Gastrocnemius medialis (tissue), 4 donors: ENCODE measurements around the gene LPCAT1. TPM values are rescaled to one million over a fixed set of nuclear protein-coding genes. Genes with fewer than 3 reads are reported as not detected.

Experiments used
- ATAC-seq, 2 donors: fragments of 150-250 bp; one replicate each; pipeline ENCODE4 v1.9.1; 2016
- DNase-seq, 2 donors: peaks; one replicate each; pipeline ENCODE4 v3.0.0-alpha.2; 2019
- H3K27ac ChIP-seq, 4 donors: fragments of 200-600 bp; sonication (generic); 1 replicate in 1 of 4; 2 replicates in 3 of 4; pipeline ENCODE4 v1.5.1; 2016 to 2018; ENCODE audit warnings: mild to moderate bottlenecking in 2 of 4, moderate library complexity in 1 of 4
- H3K27me3 ChIP-seq, 3 donors: fragments of 200-600 bp; sonication (generic) in 2 of 3; 1 replicate in 1 of 3; 2 replicates in 2 of 3; pipeline versions ENCODE4 v1.5.1 to v1.6.0; 2016 to 2019; ENCODE audit warnings: mild to moderate bottlenecking in 1 of 3, moderate library complexity in 1 of 3
- H3K36me3 ChIP-seq, 2 donors: fragments of 200-600 bp; sonication (generic) in 1 of 2; one replicate each; pipeline ENCODE4 v1.5.1; 2017 to 2018
- H3K4me1 ChIP-seq, 2 donors: fragments of 200-600 bp; sonication (generic) in 1 of 2; one replicate each; pipeline ENCODE4 v1.5.1; 2016 to 2017; ENCODE audit warnings: mild to moderate bottlenecking in 2 of 2
- H3K4me3 ChIP-seq, 4 donors: fragments of 200-600 bp; sonication (generic) in 3 of 4; 1 replicate in 1 of 4; 2 replicates in 3 of 4; pipeline ENCODE4 v1.5.1; 2016 to 2019; ENCODE audit warnings: mild to moderate bottlenecking in 2 of 4
- H3K9me3 ChIP-seq, 3 donors: fragments of 200-600 bp; sonication (generic) in 2 of 3; 1 replicate in 1 of 3; 2 replicates in 2 of 3; pipeline ENCODE4 v1.5.1; 2016 to 2019
- POLR2A ChIP-seq, 2 donors: fragments of 450-650 bp; IDR thresholded peaks; one replicate each; pipeline ENCODE4 v1.6.1; 2017; ENCODE audit warnings: antibody characterized with exemption in 2 of 2, mild to moderate bottlenecking in 2 of 2, moderate library complexity in 2 of 2
- in situ Hi-C, 4 donors: fragments of 200-750 bp; cut with MboI; loops; one replicate each; pipeline versions ENCODE4 v1.15.0 to v1.8.0; 2017; ENCODE audit warnings: low sequenced_read_pairs in 4 of 4
- intact Hi-C: fragments of 100-400 bp; cut with DNase I; formaldehyde crosslinking; loops from one replicate; pipeline ENCODE4 v1.15.1; 2023; ENCODE audit warnings: low total_unique reads
- total RNA-seq, 4 donors: library from RNA; depleted of rRNA; stranded (reverse); fragments of >200 nt; gene quantifications; one replicate each; pipeline versions ENCODE4 v1.1.0 to v1.2.3, GENCODE V29; 2016
- TF ChIP-seq, protein P1 (sequence below), 5 experiments: fragments of 450-650 bp in 3 of 5; fragments of 200-600 bp in 2 of 5; sonication (generic) in 2 of 5; IDR thresholded peaks in 4 of 5; conservative IDR thresholded peaks in 1 of 5; 1 replicate in 4 of 5; 2 replicates in 1 of 5; pipeline ENCODE4 v1.5.1; 2016 to 2019; ENCODE audit warnings: antibody characterized with exemption in 5 of 5, mild to moderate bottlenecking in 3 of 5, moderate library complexity in 3 of 5

Gene LPCAT1
- total RNA-seq, 4 donors from 2014 or later: 1.4 to 9.2 (median 4.2) TPM

DNA sequence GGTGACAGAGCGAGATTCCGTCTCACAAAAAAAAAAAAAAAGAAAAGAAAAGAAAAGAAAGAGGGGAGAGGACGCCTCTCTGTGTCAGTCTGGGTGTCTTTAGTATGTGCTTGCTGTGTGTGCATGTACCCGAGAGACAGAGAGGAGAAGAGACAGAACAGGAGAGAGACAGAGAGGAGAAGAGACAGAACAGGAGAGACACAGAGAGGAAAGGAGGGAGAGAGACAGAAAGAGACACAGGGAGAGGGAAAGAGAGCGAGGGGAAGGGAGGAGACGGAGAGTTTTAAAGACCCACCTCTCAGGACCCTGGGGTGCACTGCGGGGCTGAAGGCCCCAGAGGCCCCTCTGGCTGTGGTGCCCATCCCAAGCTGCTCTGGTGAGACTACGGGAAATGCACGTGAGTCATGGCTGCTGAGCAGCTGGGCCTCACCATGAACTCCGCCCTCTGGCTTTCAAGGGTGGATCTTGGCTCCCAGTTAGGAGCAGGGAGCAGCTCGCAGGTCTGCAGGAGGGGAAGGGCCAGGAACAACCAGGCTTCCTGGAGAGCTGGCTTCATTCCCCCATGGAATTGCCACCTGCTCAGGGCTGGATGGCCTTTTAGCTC is 86.4 kb downstream of the LPCAT1 start:
- in situ Hi-C loops: no loop called here
- H3K36me3 ChIP-seq: no peaks in the 10 kb centered on the region
- TF ChIP-seq, protein P1, sequence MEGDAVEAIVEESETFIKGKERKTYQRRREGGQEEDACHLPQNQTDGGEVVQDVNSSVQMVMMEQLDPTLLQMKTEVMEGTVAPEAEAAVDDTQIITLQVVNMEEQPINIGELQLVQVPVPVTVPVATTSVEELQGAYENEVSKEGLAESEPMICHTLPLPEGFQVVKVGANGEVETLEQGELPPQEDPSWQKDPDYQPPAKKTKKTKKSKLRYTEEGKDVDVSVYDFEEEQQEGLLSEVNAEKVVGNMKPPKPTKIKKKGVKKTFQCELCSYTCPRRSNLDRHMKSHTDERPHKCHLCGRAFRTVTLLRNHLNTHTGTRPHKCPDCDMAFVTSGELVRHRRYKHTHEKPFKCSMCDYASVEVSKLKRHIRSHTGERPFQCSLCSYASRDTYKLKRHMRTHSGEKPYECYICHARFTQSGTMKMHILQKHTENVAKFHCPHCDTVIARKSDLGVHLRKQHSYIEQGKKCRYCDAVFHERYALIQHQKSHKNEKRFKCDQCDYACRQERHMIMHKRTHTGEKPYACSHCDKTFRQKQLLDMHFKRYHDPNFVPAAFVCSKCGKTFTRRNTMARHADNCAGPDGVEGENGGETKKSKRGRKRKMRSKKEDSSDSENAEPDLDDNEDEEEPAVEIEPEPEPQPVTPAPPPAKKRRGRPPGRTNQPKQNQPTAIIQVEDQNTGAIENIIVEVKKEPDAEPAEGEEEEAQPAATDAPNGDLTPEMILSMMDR (IDR thresholded peaks at IDR 0.05 in 4 of 5, conservative IDR thresholded peaks at IDR 0.05 in 1 of 5): no peak

DNA sequence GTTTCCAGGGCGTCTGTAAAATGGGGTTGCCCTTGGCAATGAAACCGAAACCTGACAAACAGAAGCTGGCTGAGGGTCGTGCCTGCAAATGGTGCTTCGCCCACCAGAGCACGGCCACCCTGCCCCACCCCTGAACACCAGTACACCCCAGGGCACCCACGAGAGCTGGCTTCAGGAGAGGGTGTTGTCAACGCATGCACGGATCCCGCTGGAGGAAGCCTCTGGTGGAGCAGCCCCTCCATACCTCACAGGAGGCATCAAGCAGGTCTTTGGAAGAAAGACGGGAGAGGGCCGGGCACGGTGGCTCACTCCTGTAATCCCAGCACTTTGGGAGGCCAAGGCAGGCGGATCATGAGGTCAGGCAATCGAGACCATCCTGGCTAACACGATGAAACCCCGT is 87.1 kb downstream of the LPCAT1 start:
- H3K27ac ChIP-seq: no peak overlapping the region
- H3K27me3 ChIP-seq: peaks cover 0 to 5% (median 2%) of the 10 kb centered on the region in 3 donors
- H3K4me3 ChIP-seq: no peak overlapping the region
- intact Hi-C loops: no loop called here
- no peaks in the 10 kb centered on the region for H3K4me1 ChIP-seq
- in situ Hi-C loops: no loop called here
- ATAC-seq (no peak), DNase-seq (no peak)
- no peak for TF ChIP-seq POLR2A (IDR thresholded peaks at IDR 0.05)
- TF ChIP-seq, protein P1 (IDR thresholded peaks at IDR 0.05 in 4 of 5, conservative IDR thresholded peaks at IDR 0.05 in 1 of 5): no peak
- no peaks in the 10 kb centered on the region for H3K36me3 ChIP-seq
- no peaks in the 10 kb centered on the region for H3K9me3 ChIP-seq

More for the DNA sequence above, 86.4 kb downstream of the LPCAT1 start:
- peaks cover 5 to 8% (median 7%) of the 10 kb centered on the region in 3 donors for H3K27me3 ChIP-seq
- ATAC-seq (no peak), DNase-seq (no peak)
- H3K27ac ChIP-seq: no peak overlapping the region
- no peaks in the 10 kb centered on the region for H3K4me1 ChIP-seq
- no peak overlapping the region for H3K4me3 ChIP-seq
- intact Hi-C loops: no loop called here
- H3K9me3 ChIP-seq: no peaks in the 10 kb centered on the region

- TF ChIP-seq, protein P1 (IDR thresholded peaks at IDR 0.05 in 4 of 5, conservative IDR thresholded peaks at IDR 0.05 in 1 of 5): no peak
- TF ChIP-seq POLR2A (IDR thresholded peaks at IDR 0.05): no peak
- DNase-seq (no peak), ATAC-seq (no peak)
- in situ Hi-C loops (no loop called here), intact Hi-C loops (no loop called here)
- Histone ChIP-seq H3K27me3 (peaks cover 0 to 5% (median 0%) of the 10 kb centered on the region in 3 donors), H3K36me3 (no peaks in the 10 kb centered on the region), H3K9me3 (no peaks in the 10 kb centered on the region), H3K4me1 (no peaks in the 10 kb centered on the region), H3K27ac (no peak overlapping the region), H3K4me3 (no peak overlapping the region)
These were observed 87.7 kb downstream of the LPCAT1 start for GRCh38 chr5:1436036-1436435.

DNA sequence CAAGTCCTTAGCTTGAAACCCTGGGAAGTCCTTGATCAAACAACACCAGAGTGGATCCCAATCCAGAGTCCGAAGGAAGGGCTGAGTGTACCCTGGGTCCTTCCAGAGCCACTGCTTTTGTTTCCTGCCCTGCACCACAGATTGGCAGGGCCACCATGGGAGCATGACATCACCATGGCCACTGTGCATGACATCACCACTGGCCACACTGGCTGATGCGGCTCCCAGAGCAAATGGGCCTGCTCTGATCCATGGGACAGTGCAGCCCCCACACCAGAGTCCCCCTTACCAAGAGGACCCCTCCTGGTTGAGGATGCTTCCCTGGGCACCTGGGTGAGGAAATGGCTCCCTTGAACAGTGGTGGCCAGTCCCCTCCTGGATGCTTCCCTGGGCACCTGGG is 88.4 kb downstream of the LPCAT1 start:
- no peak overlapping the region for H3K4me3 ChIP-seq
- no peak for ATAC-seq
- no peak overlapping the region for H3K27ac ChIP-seq
- H3K9me3 ChIP-seq: no peaks in the 10 kb centered on the region
- in situ Hi-C loops: no loop called here
- no peaks in the 10 kb centered on the region for H3K4me1 ChIP-seq
- H3K27me3 ChIP-seq: peaks cover 0 to 5% (median 0%) of the 10 kb centered on the region in 3 donors
- intact Hi-C loops: no loop called here
- DNase-seq: no peak
- TF ChIP-seq POLR2A (IDR thresholded peaks at IDR 0.05): no peak
- TF ChIP-seq, protein P1 (IDR thresholded peaks at IDR 0.05 in 4 of 5, conservative IDR thresholded peaks at IDR 0.05 in 1 of 5): no peak
- no peaks in the 10 kb centered on the region for H3K36me3 ChIP-seq

GRCh38 chr5:1432296-1432695 is 91.5 kb downstream of the LPCAT1 start:
- no peak for ATAC-seq
- in situ Hi-C loops: no loop called here

More at GRCh38 chr5:1432296-1432695, 91.5 kb downstream of the LPCAT1 start:
- TF ChIP-seq, protein P1 (IDR thresholded peaks at IDR 0.05 in 4 of 5, conservative IDR thresholded peaks at IDR 0.05 in 1 of 5): no peak
- no peak for TF ChIP-seq POLR2A (IDR thresholded peaks at IDR 0.05)
- Histone ChIP-seq H3K9me3 (peaks cover 0 to 3% (median 3%) of the 10 kb centered on the region in 3 donors), H3K27me3 (no peaks in the 10 kb centered on the region), H3K4me1 (no peaks in the 10 kb centered on the region), H3K27ac (no peak overlapping the region), H3K4me3 (no peak overlapping the region), H3K36me3 (no peaks in the 10 kb centered on the region)
- DNase-seq: no peak
- intact Hi-C loops: no loop called here
